Tibial nerve (tissue), 4 donors: ENCODE data around the gene TMEM174. TPM values are rescaled to one million over a fixed set of nuclear protein-coding genes. Genes with fewer than 3 reads are reported as not detected.

ENCODE experiments used
- DNase-seq, 2 donors: peaks; one replicate each; pipeline ENCODE4 v3.0.0-alpha.2; 2019; ENCODE audit warnings: low spot score in 2 of 2
- H3K27ac ChIP-seq, 4 donors: fragments of 200-600 bp; sonication (generic) in 3 of 4; one replicate each; pipeline ENCODE4 v1.5.1; 2017 to 2019; ENCODE audit warnings: mild to moderate bottlenecking in 1 of 4
- H3K27me3 ChIP-seq, 2 donors: fragments of 200-600 bp; sonication (generic) in 1 of 2; one replicate each; pipeline versions ENCODE4 v1.5.1 to v1.6.0; 2017 to 2019
- H3K36me3 ChIP-seq, 3 donors: fragments of 200-600 bp; sonication (generic); one replicate each; pipeline ENCODE4 v1.5.1; 2018 to 2019
- H3K4me1 ChIP-seq, 4 donors: fragments of 200-600 bp; sonication (generic) in 3 of 4; one replicate each; pipeline ENCODE4 v1.5.1; 2017 to 2019
- H3K4me3 ChIP-seq, 4 donors: fragments of 200-600 bp; sonication (generic) in 3 of 4; one replicate each; pipeline ENCODE4 v1.5.1; 2017 to 2019; ENCODE audit warnings: mild to moderate bottlenecking in 1 of 4, moderate library complexity in 1 of 4
- H3K9me3 ChIP-seq, 4 donors: fragments of 200-600 bp; sonication (generic) in 3 of 4; one replicate each; pipeline ENCODE4 v1.5.1; 2017 to 2019
- CTCF ChIP-seq, 5 experiments: fragments of 200-600 bp in 3 of 5; fragments of 450-650 bp in 2 of 5; sonication (generic) in 3 of 5; IDR thresholded peaks; one replicate each; pipeline ENCODE4 v1.5.1; 2016 to 2019; ENCODE audit warnings: antibody characterized with exemption in 5 of 5, mild to moderate bottlenecking in 3 of 5, moderate library complexity in 2 of 5
- EP300 ChIP-seq, 2 donors: sonication (generic); formaldehyde crosslinking; IDR thresholded peaks; one replicate each; pipeline ENCODE4 v1.6.1; 2017; ENCODE audit warnings: antibody characterized with exemption in 2 of 2, mild to moderate bottlenecking in 1 of 2
- POLR2A ChIP-seq, 2 donors: fragments of 450-650 bp; IDR thresholded peaks; one replicate each; pipeline ENCODE4 v1.6.1; 2017; ENCODE audit warnings: antibody characterized with exemption in 2 of 2, mild to moderate bottlenecking in 2 of 2, moderate library complexity in 2 of 2
- WGBS, 2 donors: methylation state at CpG; one replicate each; pipeline ENCODE4 v1.1.5; 2018; 5-methylcytosine and 5-hydroxymethylcytosine counted together
- total RNA-seq, 4 donors: library from RNA; depleted of rRNA; stranded (reverse); fragments of >200 nt; gene quantifications; one replicate each; pipeline ENCODE4 v1.1.0, GENCODE V29; 2016

TMEM174 gene
- total RNA-seq, 4 donors from 2014 or later, result not detected

GRCh38 chr5:73143716-73144115, 29.3 kb upstream of the TMEM174 start:
- WGBS, 2 donors, result 65 to 71% methylated on average over 6 of the region's 6 CpGs
- Histone ChIP-seq H3K4me3 (no peak overlapping the region), H3K36me3 (no peaks in the 10 kb centered on the region), H3K9me3 (no peaks in the 10 kb centered on the region), H3K4me1 (no peaks in the 10 kb centered on the region), H3K27ac (no peak overlapping the region), H3K27me3 (no peaks in the 10 kb centered on the region)
- no peak for TF ChIP-seq POLR2A (IDR thresholded peaks at IDR 0.05)
- no peak for TF ChIP-seq EP300 (IDR thresholded peaks at IDR 0.05)
- TF ChIP-seq CTCF (IDR thresholded peaks at IDR 0.05), result no peak
- DNase-seq, result no peak

GRCh38 chr5:73149540-73149939, 23.5 kb upstream of the TMEM174 start:
- no peak for DNase-seq
- WGBS, 2 donors, result 55 to 56% methylated on average over 3 of the region's 3 CpGs
- Histone ChIP-seq H3K4me1 (no peaks in the 10 kb centered on the region), H3K36me3 (no peaks in the 10 kb centered on the region), H3K9me3 (no peaks in the 10 kb centered on the region), H3K4me3 (no peak overlapping the region), H3K27me3 (no peaks in the 10 kb centered on the region), H3K27ac (no peak overlapping the region)
- no peak for TF ChIP-seq POLR2A (IDR thresholded peaks at IDR 0.05)
- no peak for TF ChIP-seq CTCF (IDR thresholded peaks at IDR 0.05)
- TF ChIP-seq EP300 (IDR thresholded peaks at IDR 0.05), result no peak

- 60 to 78% methylated on average over 7 of the region's 7 CpGs for WGBS, 2 donors
- no peaks in the 10 kb centered on the region for H3K36me3 ChIP-seq
Observed at GRCh38 chr5:73150876-73151275, 22.1 kb upstream of the TMEM174 start.

GRCh38 chr5:73151766-73152410, 21.1 kb upstream of the TMEM174 start:
- no peaks in the 10 kb centered on the region for H3K9me3 ChIP-seq
- H3K4me1 ChIP-seq, result no peaks in the 10 kb centered on the region
- TF ChIP-seq EP300 (IDR thresholded peaks at IDR 0.05) (no peak), POLR2A (IDR thresholded peaks at IDR 0.05) (no peak), CTCF (IDR thresholded peaks at IDR 0.05) (no peak)
- H3K27ac ChIP-seq, result no peak overlapping the region
- DNase-seq, result no peak
- H3K36me3 ChIP-seq, result no peaks in the 10 kb centered on the region
- no peak overlapping the region for H3K4me3 ChIP-seq
- 44 to 56% methylated on average over 5 of the region's 5 CpGs for WGBS, 2 donors
- no peaks in the 10 kb centered on the region for H3K27me3 ChIP-seq

More at GRCh38 chr5:73150876-73151275, 22.1 kb upstream of the TMEM174 start:
- no peaks in the 10 kb centered on the region for H3K4me1 ChIP-seq
- H3K4me3 ChIP-seq, result no peak overlapping the region
- no peaks in the 10 kb centered on the region for H3K9me3 ChIP-seq
- TF ChIP-seq EP300 (IDR thresholded peaks at IDR 0.05) (no peak), CTCF (IDR thresholded peaks at IDR 0.05) (no peak), POLR2A (IDR thresholded peaks at IDR 0.05) (no peak)
- no peak for DNase-seq
- no peak overlapping the region for H3K27ac ChIP-seq
- H3K27me3 ChIP-seq, result no peaks in the 10 kb centered on the region

GRCh38 chr5:73152411-73153388, 20.3 kb upstream of the TMEM174 start:
- Histone ChIP-seq H3K9me3 (no peaks in the 10 kb centered on the region), H3K4me1 (no peaks in the 10 kb centered on the region), H3K4me3 (no peak overlapping the region), H3K27me3 (no peaks in the 10 kb centered on the region), H3K36me3 (no peaks in the 10 kb centered on the region), H3K27ac (no peak overlapping the region)
- DNase-seq, result no peak
- WGBS, 2 donors, result 81 to 86% methylated on average over 13 to 14 of the region's 14 CpGs
- TF ChIP-seq CTCF (IDR thresholded peaks at IDR 0.05) (no peak), POLR2A (IDR thresholded peaks at IDR 0.05) (no peak), EP300 (IDR thresholded peaks at IDR 0.05) (no peak)
